ENCODE results near the gene PRPF31.
A peak's percentile ranks its signal among the peaks of the same experiment; 100 is the strongest.

Gene PRPF31

DNA sequence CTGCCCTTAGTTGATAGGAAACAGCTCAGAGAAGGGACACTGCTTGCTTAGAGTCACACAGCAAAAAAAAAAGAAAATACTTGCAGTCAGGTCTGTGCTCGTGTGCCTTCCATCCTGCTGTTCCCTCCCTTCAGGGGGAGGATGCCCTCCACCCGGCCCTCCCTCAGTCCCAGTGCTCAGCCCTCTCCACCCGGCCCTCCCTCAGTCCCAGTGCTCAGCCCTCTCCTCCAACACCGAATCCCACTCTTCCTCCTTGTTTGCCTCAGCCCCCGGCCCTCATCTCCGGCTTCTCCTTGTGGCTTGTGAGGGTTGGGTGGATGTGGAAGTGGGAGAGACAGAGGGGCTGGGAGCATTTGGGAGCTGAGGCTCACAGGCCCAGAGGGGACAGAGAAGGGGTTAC, 5.9 kb upstream of the PRPF31 start:
- no peak overlapping the region for H3K27ac ChIP-seq (ENCODE audit: low read length)
- no peaks in the 10 kb centered on the region for H3K9me3 ChIP-seq (ENCODE audit: control insufficient read depth in 2 of 2, low read length in 2 of 2)
- H3K9ac ChIP-seq (ENCODE audit: low read length in 2 of 2) = no peak overlapping the region
- H3K4me3 ChIP-seq (ENCODE audit: low read length in 2 of 2) = no peak overlapping the region
- peaks cover 28 to 37% of the 10 kb centered on the region in 2 donors for H3K36me3 ChIP-seq (ENCODE audit: control insufficient read depth in 2 of 2, insufficient read depth in 2 of 2, low read length in 2 of 2)
- peaks cover 8% of the 10 kb centered on the region for H3K4me1 ChIP-seq (ENCODE audit: control insufficient read depth, insufficient read depth, low read length)
- H3K27me3 ChIP-seq (ENCODE audit: control insufficient read depth in 1 of 2, insufficient read depth in 2 of 2, low read length in 2 of 2) = no peaks in the 10 kb centered on the region

DNA sequence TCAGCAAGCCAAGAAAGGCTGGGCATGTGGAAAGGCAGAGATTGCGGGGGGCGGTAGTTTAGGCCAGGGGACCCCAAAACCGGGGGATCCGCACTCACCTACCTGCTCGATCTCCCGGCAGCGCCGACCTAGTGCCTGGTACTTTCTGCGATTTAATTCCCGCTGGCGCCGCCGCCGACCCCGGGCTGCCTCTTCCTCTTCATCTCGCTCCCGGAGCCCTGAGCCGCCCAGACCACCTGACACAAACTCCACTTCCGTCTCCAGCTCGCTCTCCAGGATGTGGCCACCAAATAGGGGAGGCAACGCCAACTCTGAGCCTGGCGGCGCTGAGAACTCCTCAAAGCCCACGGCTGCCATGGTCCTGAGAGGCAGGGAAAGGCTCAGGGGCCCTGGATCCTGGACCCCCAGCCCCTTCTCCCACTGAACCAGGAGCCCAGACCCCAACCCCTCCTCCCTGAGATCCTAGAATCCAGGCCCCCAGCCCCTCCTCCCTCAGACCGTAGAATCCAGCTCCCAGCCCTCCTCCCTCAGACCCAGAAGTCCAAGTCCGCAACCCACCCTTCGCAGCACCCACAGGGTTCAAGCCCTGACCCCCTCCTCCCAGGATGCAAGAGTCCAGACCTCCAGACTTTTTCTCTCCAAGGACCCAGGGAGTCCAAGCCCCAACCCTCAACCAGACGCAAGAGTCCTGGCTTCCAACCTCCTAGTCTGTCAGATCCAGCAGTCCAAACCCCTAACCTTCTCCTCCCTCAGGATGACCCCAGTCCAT, 1.0 kb upstream of the PRPF31 start:
- H3K27me3 ChIP-seq (ENCODE audit: control insufficient read depth in 1 of 2, insufficient read depth in 2 of 2, low read length in 2 of 2) = no peaks in the 10 kb centered on the region
- peaks cover 26% of the 10 kb centered on the region for H3K4me1 ChIP-seq (ENCODE audit: control insufficient read depth, insufficient read depth, low read length)
- H3K9ac ChIP-seq (ENCODE audit: low read length in 2 of 2) = peak overlapping the region; percentile 88 to 96
- H3K36me3 ChIP-seq (ENCODE audit: control insufficient read depth in 2 of 2, insufficient read depth in 2 of 2, low read length in 2 of 2) = peaks cover 12 to 22% of the 10 kb centered on the region in 2 donors
- H3K9me3 ChIP-seq (ENCODE audit: control insufficient read depth in 2 of 2, low read length in 2 of 2) = no peaks in the 10 kb centered on the region
- peak overlapping the region; percentile 88 for H3K27ac ChIP-seq (ENCODE audit: low read length)
- peak overlapping the region; percentile 99 for H3K4me3 ChIP-seq (ENCODE audit: low read length in 2 of 2)

DNA sequence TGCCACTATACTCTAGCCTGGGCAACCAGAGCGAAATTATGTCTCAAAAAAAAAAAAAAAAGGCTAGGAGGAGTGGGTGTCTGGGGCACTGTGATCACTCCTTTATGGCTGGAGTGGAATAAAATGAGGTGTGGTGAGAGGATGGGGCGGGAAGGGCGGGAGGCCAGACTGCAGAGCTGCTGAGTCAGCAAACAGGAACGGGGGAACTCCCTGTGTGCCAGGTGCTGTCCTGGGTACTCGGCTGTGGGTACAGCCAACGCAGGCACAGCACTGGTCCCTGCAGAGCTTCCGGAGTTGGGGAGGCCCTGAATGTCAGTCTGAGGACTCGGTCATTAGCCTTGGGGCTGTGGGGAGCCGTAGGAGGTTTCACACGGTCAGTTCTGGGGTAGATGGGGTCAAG, 5.7 kb downstream of the PRPF31 start:
- no peaks in the 10 kb centered on the region for H3K27me3 ChIP-seq (ENCODE audit: control insufficient read depth in 1 of 2, insufficient read depth in 2 of 2, low read length in 2 of 2)
- peaks cover 47 to 63% of the 10 kb centered on the region in 2 donors for H3K36me3 ChIP-seq (ENCODE audit: control insufficient read depth in 2 of 2, insufficient read depth in 2 of 2, low read length in 2 of 2)
- no peak overlapping the region for H3K27ac ChIP-seq (ENCODE audit: low read length)
- H3K4me1 ChIP-seq (ENCODE audit: control insufficient read depth, insufficient read depth, low read length) = peaks cover 10% of the 10 kb centered on the region
- H3K9ac ChIP-seq (ENCODE audit: low read length in 2 of 2) = no peak overlapping the region
- no peak overlapping the region for H3K4me3 ChIP-seq (ENCODE audit: low read length in 2 of 2)
- H3K9me3 ChIP-seq (ENCODE audit: control insufficient read depth in 2 of 2, low read length in 2 of 2) = no peaks in the 10 kb centered on the region

DNA sequence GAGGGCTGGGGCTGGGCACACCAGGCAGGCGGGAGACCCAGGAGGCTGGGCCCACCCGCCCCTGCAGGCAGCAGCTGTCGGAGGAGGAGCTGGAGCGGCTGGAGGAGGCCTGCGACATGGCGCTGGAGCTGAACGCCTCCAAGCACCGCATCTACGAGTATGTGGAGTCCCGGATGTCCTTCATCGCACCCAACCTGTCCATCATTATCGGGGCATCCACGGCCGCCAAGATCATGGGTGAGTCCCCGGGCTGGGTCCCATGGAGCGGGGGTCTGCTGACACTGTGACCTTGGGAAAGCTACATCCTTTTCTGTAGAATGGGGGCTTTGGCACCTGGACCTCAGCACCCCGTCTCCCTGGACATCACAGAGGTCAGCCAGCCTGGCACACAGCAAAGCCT, 8.1 kb downstream of the PRPF31 start:
- no peak overlapping the region for H3K9ac ChIP-seq (ENCODE audit: low read length in 2 of 2)
- H3K4me1 ChIP-seq (ENCODE audit: control insufficient read depth, insufficient read depth, low read length) = no peaks in the 10 kb centered on the region
- peaks cover 53 to 70% of the 10 kb centered on the region in 2 donors for H3K36me3 ChIP-seq (ENCODE audit: control insufficient read depth in 2 of 2, insufficient read depth in 2 of 2, low read length in 2 of 2)

DNA sequence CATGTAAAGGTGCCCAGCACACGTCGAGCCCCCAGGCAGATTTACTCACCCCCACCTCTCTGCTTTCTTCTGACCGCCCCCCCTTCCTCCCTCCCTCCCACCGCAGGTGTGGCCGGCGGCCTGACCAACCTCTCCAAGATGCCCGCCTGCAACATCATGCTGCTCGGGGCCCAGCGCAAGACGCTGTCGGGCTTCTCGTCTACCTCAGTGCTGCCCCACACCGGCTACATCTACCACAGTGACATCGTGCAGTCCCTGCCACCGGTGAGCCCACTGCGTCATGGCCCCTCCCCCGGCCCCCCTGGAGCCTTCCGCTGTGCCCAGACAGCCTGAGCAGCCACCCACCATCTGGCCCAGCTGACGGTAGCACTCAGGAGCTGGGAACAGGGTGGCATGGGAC, 8.8 kb downstream of the PRPF31 start:
- H3K9ac ChIP-seq (ENCODE audit: low read length in 2 of 2) = no peak overlapping the region
- H3K27ac ChIP-seq (ENCODE audit: low read length) = no peak overlapping the region
- H3K4me1 ChIP-seq (ENCODE audit: control insufficient read depth, insufficient read depth, low read length) = no peaks in the 10 kb centered on the region
- no peaks in the 10 kb centered on the region for H3K9me3 ChIP-seq (ENCODE audit: control insufficient read depth in 2 of 2, low read length in 2 of 2)
- H3K4me3 ChIP-seq (ENCODE audit: low read length in 2 of 2) = no peak overlapping the region
- H3K36me3 ChIP-seq (ENCODE audit: control insufficient read depth in 2 of 2, insufficient read depth in 2 of 2, low read length in 2 of 2) = peaks cover 58 to 72% of the 10 kb centered on the region in 2 donors
- H3K27me3 ChIP-seq (ENCODE audit: control insufficient read depth in 1 of 2, insufficient read depth in 2 of 2, low read length in 2 of 2) = no peaks in the 10 kb centered on the region

More for the DNA sequence above, 8.1 kb downstream of the PRPF31 start:
- Histone ChIP-seq H3K9me3 (ENCODE audit: control insufficient read depth in 2 of 2, low read length in 2 of 2) (no peaks in the 10 kb centered on the region), H3K27ac (ENCODE audit: low read length) (no peak overlapping the region), H3K27me3 (ENCODE audit: control insufficient read depth in 1 of 2, insufficient read depth in 2 of 2, low read length in 2 of 2) (no peaks in the 10 kb centered on the region), H3K4me3 (ENCODE audit: low read length in 2 of 2) (no peak overlapping the region)

DNA sequence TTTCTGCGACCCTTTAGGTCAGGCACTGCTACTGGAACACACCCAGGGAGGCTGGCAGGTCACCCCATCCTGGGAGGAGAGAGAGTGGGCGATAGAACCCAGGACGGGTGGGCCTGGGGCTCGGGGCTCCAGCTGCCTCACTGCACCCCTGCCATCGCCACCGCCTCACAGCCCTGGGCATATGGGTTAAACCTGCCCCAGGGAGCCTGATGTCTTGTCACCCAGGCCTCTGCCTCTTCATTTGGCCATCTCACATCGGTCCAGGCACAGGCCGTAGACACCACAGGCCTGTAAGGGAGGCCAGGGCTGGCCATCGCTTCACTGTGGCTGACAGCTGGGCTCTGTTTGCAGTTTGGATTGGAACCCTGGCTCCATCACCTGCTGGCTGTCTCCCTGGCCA, 10.2 kb downstream of the PRPF31 start:
- Histone ChIP-seq H3K27ac (ENCODE audit: low read length) (no peak overlapping the region), H3K36me3 (ENCODE audit: control insufficient read depth in 2 of 2, insufficient read depth in 2 of 2, low read length in 2 of 2) (peaks cover 56 to 65% of the 10 kb centered on the region in 2 donors), H3K4me3 (ENCODE audit: low read length in 2 of 2) (no peak overlapping the region), H3K27me3 (ENCODE audit: control insufficient read depth in 1 of 2, insufficient read depth in 2 of 2, low read length in 2 of 2) (no peaks in the 10 kb centered on the region), H3K4me1 (ENCODE audit: control insufficient read depth, insufficient read depth, low read length) (no peaks in the 10 kb centered on the region), H3K9me3 (ENCODE audit: control insufficient read depth in 2 of 2, low read length in 2 of 2) (no peaks in the 10 kb centered on the region), H3K9ac (ENCODE audit: low read length in 2 of 2) (no peak overlapping the region)

DNA sequence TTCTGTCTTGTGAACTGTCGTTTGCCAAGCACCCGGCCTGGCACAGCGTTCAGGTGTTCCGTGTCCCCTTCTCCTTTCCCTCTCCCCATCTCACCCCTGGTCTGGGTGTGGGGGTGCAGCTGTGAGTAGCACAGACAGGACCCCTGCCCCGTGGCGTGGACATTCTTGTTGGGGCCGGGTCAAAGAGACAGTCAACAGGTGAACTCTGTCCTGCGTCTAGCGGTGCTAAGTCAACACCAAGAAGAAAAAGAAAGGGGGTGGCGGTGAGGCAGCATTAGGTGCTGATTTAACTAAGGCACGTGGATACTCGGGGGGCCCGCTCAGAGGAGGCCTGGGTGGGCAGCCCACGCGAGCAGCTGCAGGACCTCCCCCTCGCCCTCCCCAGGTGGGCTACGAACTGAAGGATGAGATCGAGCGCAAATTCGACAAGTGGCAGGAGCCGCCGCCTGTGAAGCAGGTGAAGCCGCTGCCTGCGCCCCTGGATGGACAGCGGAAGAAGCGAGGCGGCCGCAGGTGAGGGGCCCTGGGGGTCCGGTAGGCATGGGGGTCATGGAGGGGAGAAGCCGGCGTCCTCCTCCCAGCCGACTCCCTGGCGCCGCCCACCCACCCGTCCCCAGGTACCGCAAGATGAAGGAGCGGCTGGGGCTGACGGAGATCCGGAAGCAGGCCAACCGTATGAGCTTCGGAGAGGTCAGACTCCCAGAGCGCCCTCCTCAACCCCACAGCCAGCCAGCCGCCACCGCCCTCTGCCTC, 12.3 kb downstream of the PRPF31 start:
- Histone ChIP-seq H3K4me1 (ENCODE audit: control insufficient read depth, insufficient read depth, low read length) (no peaks in the 10 kb centered on the region), H3K9me3 (ENCODE audit: control insufficient read depth in 2 of 2, low read length in 2 of 2) (no peaks in the 10 kb centered on the region), H3K4me3 (ENCODE audit: low read length in 2 of 2) (no peak overlapping the region), H3K36me3 (ENCODE audit: control insufficient read depth in 2 of 2, insufficient read depth in 2 of 2, low read length in 2 of 2) (peaks cover 48 to 56% of the 10 kb centered on the region in 2 donors), H3K27me3 (ENCODE audit: control insufficient read depth in 1 of 2, insufficient read depth in 2 of 2, low read length in 2 of 2) (no peaks in the 10 kb centered on the region), H3K27ac (ENCODE audit: low read length) (no peak overlapping the region), H3K9ac (ENCODE audit: low read length in 2 of 2) (no peak overlapping the region)

DNA sequence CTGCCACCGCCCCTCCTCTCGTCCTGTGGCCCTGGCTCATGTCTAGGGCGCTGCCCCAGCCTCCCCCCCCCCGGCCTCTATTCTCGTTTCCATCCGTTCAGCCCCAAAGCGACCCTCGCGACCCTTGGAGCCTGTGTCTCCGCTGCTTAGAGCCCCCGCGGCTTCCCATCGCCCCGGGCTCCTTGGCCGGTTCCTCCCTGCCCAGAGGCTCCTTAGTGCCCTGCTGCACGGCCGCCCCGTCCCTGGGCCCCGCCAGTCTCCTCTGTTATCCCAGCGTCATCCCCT, 12.8 kb downstream of the PRPF31 start:
- H3K4me3 ChIP-seq (ENCODE audit: low read length in 2 of 2) = no peak overlapping the region
- H3K27ac ChIP-seq (ENCODE audit: low read length) = no peak overlapping the region
- H3K4me1 ChIP-seq (ENCODE audit: control insufficient read depth, insufficient read depth, low read length) = no peaks in the 10 kb centered on the region
- peaks cover 43 to 54% of the 10 kb centered on the region in 2 donors for H3K36me3 ChIP-seq (ENCODE audit: control insufficient read depth in 2 of 2, insufficient read depth in 2 of 2, low read length in 2 of 2)
- H3K9me3 ChIP-seq (ENCODE audit: control insufficient read depth in 2 of 2, low read length in 2 of 2) = no peaks in the 10 kb centered on the region
- no peaks in the 10 kb centered on the region for H3K27me3 ChIP-seq (ENCODE audit: control insufficient read depth in 1 of 2, insufficient read depth in 2 of 2, low read length in 2 of 2)
- H3K9ac ChIP-seq (ENCODE audit: low read length in 2 of 2) = no peak overlapping the region

DNA sequence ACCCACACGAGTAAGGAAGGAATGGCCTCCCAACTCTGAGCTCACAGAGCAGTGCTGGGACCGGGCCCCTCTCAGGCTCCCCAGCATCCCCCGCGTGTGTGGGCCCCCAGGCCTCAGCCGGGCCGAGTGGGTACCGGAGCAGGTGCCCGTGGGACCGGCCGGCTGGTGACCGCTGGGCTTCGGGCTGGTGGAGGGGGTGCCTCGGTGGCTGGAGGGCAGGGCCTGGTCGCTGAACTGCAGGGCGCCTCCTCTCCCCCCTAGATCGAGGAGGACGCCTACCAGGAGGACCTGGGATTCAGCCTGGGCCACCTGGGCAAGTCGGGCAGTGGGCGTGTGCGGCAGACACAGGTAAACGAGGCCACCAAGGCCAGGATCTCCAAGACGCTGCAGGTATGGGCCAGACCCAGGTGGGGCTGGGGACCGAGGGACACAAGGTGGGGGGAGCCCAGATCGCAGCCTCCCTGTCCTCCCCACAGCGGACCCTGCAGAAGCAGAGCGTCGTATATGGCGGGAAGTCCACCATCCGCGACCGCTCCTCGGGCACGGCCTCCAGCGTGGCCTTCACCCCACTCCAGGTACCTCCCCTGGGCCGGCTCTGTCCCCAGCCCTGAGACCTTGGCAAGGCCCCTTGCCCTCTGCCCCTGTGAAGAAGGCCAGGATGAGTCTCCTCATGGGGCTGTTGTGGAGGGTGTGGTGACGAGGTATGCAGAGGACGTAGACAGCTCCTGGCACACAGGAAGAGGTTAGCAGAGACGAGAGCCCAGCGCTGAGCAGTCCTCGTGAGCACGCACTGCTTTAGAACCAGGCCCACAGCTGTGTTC, 13.5 kb downstream of the PRPF31 start:
- Histone ChIP-seq H3K27ac (ENCODE audit: low read length) (no peak overlapping the region), H3K4me1 (ENCODE audit: control insufficient read depth, insufficient read depth, low read length) (no peaks in the 10 kb centered on the region), H3K9me3 (ENCODE audit: control insufficient read depth in 2 of 2, low read length in 2 of 2) (no peaks in the 10 kb centered on the region), H3K9ac (ENCODE audit: low read length in 2 of 2) (no peak overlapping the region), H3K4me3 (ENCODE audit: low read length in 2 of 2) (no peak overlapping the region), H3K36me3 (ENCODE audit: control insufficient read depth in 2 of 2, insufficient read depth in 2 of 2, low read length in 2 of 2) (peaks cover 37 to 50% of the 10 kb centered on the region in 2 donors), H3K27me3 (ENCODE audit: control insufficient read depth in 1 of 2, insufficient read depth in 2 of 2, low read length in 2 of 2) (no peaks in the 10 kb centered on the region)

DNA sequence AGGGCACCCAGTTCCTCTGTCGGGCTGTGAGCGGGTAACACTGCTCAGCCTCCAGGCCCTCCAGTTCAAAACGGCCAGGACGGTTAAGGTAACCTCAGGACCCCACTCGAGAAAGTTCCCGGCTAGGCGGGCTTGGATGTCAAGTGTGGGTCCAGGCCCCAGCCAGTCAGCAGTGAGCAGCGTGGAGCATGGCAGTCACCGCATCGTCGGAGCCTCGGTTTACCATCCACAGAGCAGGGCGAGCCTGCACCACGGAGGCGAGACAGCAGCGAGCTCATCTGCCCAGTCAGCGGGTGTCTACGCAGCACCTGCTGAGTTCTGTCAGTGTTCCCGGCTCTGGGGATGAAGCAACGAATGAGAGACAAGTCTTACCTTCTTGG, 14.1 kb downstream of the PRPF31 start:
- Histone ChIP-seq H3K4me3 (ENCODE audit: low read length in 2 of 2) (no peak overlapping the region), H3K36me3 (ENCODE audit: control insufficient read depth in 2 of 2, insufficient read depth in 2 of 2, low read length in 2 of 2) (peaks cover 31 to 46% of the 10 kb centered on the region in 2 donors), H3K4me1 (ENCODE audit: control insufficient read depth, insufficient read depth, low read length) (no peaks in the 10 kb centered on the region), H3K9me3 (ENCODE audit: control insufficient read depth in 2 of 2, low read length in 2 of 2) (no peaks in the 10 kb centered on the region), H3K27me3 (ENCODE audit: control insufficient read depth in 1 of 2, insufficient read depth in 2 of 2, low read length in 2 of 2) (peaks cover 0 to 2% of the 10 kb centered on the region in 2 donors), H3K9ac (ENCODE audit: low read length in 2 of 2) (no peak overlapping the region), H3K27ac (ENCODE audit: low read length) (no peak overlapping the region)

All from stomach smooth muscle (tissue), 2 donors.